DOHH2 (cell line): ENCODE data around the gene DHRS7B.

Source experiments
- EZH2phosphoT487 ChIP-seq: fragments of 200-600 bp; sonication (generic); IDR thresholded peaks from 2 replicates; pipeline ENCODE4 v1.6.1; 2017; ENCODE audit warnings: borderline replicate concordance, mild to moderate bottlenecking, antibody characterized with exemption, low read length, moderate library complexity, mixed read lengths
- TF ChIP-seq, protein P1 (sequence below): fragments of 200-600 bp; sonication (generic); IDR thresholded peaks from one replicate; pipeline ENCODE4 v1.5.1; 2014; ENCODE audit warnings: antibody characterized with exemption, mild to moderate bottlenecking, low read depth, low read length; ENCODE audit not compliant: poor library complexity, severe bottlenecking

DNA sequence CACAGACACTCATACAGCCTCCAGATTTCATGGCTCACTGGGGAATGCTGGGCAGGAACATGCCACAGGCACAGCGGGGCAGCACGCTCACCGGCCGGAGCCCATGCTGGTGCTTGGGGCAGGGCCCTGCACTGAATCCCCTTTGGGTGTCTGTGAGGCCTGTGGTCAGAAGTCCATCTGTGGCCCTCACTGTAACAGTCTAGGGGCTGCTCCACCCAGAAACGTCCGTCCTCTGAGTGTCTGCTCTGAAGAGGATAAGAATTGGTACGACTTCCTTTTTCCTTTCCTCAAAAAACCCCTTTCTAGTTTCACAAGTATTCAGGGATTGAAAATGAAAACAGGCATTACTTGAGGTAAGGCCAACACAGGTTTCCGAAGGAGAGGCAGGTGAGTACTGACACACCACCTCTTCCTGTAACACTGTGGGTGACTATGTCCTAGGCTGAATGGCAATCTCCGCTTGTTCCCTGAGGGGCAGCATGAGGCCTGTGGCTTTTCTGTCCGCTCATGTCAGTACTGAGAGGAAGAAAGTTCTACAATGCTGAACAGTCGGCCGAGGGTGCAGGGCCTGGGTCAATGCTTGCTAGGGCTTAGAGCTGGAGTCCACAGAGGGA lies 44.7 kb downstream of the DHRS7B start:
- TF ChIP-seq, protein P1, sequence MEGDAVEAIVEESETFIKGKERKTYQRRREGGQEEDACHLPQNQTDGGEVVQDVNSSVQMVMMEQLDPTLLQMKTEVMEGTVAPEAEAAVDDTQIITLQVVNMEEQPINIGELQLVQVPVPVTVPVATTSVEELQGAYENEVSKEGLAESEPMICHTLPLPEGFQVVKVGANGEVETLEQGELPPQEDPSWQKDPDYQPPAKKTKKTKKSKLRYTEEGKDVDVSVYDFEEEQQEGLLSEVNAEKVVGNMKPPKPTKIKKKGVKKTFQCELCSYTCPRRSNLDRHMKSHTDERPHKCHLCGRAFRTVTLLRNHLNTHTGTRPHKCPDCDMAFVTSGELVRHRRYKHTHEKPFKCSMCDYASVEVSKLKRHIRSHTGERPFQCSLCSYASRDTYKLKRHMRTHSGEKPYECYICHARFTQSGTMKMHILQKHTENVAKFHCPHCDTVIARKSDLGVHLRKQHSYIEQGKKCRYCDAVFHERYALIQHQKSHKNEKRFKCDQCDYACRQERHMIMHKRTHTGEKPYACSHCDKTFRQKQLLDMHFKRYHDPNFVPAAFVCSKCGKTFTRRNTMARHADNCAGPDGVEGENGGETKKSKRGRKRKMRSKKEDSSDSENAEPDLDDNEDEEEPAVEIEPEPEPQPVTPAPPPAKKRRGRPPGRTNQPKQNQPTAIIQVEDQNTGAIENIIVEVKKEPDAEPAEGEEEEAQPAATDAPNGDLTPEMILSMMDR: no peak
- TF ChIP-seq EZH2phosphoT487: no peak
